ENCODE measurements around the gene LCP1. TPM values are rescaled to one million over a fixed set of nuclear protein-coding genes. Genes with fewer than 3 reads are reported as not detected.

Gene LCP1
- total and polyA plus RNA-seq, 12 donors: 17.3 to 109 (median 59.8) TPM

DNA sequence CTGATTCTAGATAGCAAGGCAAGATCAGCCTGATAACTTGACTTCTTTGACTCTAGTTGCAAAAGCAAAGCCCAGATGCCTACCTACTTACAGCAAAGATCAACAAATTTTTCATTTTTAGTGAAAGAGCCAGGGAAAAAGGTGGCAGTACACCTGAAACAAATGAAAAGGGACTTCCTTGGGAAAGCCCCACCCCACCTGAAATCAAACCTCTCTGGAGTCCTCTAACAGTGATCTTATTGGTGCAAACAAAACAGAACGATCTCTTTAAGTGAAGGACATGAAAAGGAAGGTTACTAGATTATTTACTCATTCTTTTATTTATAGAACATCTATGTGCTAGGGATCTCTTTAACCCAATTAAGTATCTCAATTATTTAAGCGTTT lies 507 bp upstream of the LCP1 start:
- intact Hi-C loops (cut with DNase I): no loop called here
- H3K27me3 ChIP-seq: no peaks in the 10 kb centered on the region
- no peaks in the 10 kb centered on the region for H3K36me3 ChIP-seq (replicated peaks in 1 of 2)
- no peaks in the 10 kb centered on the region for H3K4me1 ChIP-seq (replicated peaks in 1 of 2)
- TF ChIP-seq, protein P1, sequence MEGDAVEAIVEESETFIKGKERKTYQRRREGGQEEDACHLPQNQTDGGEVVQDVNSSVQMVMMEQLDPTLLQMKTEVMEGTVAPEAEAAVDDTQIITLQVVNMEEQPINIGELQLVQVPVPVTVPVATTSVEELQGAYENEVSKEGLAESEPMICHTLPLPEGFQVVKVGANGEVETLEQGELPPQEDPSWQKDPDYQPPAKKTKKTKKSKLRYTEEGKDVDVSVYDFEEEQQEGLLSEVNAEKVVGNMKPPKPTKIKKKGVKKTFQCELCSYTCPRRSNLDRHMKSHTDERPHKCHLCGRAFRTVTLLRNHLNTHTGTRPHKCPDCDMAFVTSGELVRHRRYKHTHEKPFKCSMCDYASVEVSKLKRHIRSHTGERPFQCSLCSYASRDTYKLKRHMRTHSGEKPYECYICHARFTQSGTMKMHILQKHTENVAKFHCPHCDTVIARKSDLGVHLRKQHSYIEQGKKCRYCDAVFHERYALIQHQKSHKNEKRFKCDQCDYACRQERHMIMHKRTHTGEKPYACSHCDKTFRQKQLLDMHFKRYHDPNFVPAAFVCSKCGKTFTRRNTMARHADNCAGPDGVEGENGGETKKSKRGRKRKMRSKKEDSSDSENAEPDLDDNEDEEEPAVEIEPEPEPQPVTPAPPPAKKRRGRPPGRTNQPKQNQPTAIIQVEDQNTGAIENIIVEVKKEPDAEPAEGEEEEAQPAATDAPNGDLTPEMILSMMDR (IDR thresholded peaks at IDR 0.05): no peak
- TF ChIP-seq POLR2A (IDR thresholded peaks at IDR 0.05): no peak
- WGBS, 4 donors: 59 to 74% (median 63%) methylated on average over 2 of the region's 2 CpGs
- no peak for DNase-seq
- H3K9me3 ChIP-seq (replicated peaks in 1 of 3): no peaks in the 10 kb centered on the region
- no peak overlapping the region for H3K4me3 ChIP-seq
- no peak overlapping the region for H3K27ac ChIP-seq

DNA sequence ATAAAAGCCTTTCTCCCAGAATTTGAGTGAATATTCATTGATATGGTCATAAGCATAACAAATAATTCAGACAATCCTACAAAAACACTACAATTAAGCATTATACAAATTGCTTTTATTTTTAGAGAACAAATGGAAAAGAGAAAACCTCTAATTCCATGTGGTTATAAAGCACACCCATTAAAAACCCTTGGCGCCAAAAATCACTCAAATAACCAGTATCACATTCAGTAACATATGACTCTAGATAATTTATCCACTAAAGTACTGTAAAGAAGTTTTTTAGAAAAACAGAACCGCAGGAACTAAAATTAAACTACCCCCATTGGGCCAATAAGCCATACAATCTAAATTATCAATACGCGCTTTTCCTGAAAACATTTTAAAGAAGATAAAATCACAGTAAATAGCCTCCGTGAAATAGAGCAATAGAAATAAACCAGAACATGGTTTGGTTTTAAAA lies 569 bp downstream of the LCP1 start:
- Histone ChIP-seq H3K27ac (peak overlapping the region in 1 of 5 donors; percentile 4), H3K9me3 (replicated peaks in 1 of 3) (no peaks in the 10 kb centered on the region), H3K36me3 (replicated peaks in 1 of 2) (no peaks in the 10 kb centered on the region), H3K4me3 (peak overlapping the region in 1 of 4 donors; percentile 37), H3K27me3 (no peaks in the 10 kb centered on the region), H3K4me1 (replicated peaks in 1 of 2) (no peaks in the 10 kb centered on the region)
- 75 to 88% (median 79%) methylated on average over 5 of the region's 5 CpGs for WGBS, 4 donors
- no peak for DNase-seq
- intact Hi-C loops (cut with DNase I): no loop called here
- TF ChIP-seq POLR2A (IDR thresholded peaks at IDR 0.05): no peak
- TF ChIP-seq, protein P1 (IDR thresholded peaks at IDR 0.05): no peak

DNA sequence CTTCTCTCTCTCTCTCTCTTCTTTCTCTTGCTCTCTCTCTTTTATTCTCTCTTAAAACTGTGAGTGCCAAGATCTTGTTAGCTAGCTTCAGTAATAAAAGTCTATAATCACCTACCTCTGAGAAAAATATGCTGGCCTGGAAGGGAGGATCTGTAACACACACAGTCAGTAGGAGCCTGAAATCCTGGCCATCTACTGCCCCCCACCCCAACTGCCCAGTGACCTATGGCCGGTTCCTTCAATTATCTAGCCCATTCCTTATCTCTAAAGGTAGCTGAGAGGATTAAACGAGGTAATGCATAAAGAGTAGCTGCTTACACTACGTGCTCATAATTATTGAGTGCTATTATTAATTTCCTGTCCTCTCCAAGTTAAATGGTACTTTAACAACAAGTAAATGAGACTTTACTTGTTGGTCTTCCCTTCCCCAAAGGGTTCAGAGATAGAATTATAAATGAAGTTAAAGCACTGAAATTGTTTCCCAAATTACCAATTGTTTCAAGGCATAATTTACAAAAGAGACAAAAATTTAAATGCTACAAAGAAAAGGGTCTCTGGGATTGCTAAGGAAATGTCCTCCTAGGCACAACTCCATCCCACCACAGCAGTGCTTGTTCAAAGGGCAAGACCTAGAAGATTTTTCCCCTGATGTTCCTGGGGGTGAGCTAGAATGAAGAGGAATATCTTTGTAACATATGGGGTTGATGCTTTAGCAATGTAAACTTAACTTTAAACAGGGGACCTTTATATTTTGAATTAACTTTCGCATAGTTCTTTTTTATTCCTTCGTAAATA lies 1.8 kb downstream of the LCP1 start:
- no peak for DNase-seq
- intact Hi-C loops (cut with DNase I): no loop called here
- Histone ChIP-seq H3K27me3 (no peaks in the 10 kb centered on the region), H3K36me3 (replicated peaks in 1 of 2) (no peaks in the 10 kb centered on the region), H3K9me3 (replicated peaks in 1 of 3) (no peaks in the 10 kb centered on the region), H3K4me1 (replicated peaks in 1 of 2) (no peaks in the 10 kb centered on the region), H3K4me3 (peak overlapping the region in 2 of 4 donors; percentile 11 to 37), H3K27ac (peak overlapping the region in 1 of 5 donors; percentile 39)
- TF ChIP-seq, protein P1 (IDR thresholded peaks at IDR 0.05): no peak
- 62 to 65% (median 65%) methylated on average over 5 of the region's 5 CpGs for WGBS, 4 donors

DNA sequence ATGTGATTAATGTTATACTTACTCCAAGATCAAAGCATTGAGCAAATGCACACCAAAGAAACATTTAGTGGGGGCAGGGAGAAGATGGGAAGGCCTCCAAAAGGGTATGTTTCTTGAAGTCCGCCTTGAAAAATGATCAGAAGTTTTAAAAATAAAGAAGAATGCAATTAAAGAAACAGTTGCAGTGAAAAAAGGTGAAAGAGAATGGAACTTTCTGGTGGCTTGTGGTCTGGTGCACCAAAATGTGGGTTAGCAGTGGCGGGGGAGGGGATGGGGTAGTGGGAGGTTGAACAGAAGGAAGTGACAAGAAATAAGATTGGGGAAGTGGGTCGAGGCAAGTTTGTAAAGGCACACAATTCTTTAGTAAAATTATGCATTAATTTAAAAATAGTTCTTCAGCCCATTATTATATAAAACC lies 2.5 kb downstream of the LCP1 start:
- TF ChIP-seq, protein P1 (IDR thresholded peaks at IDR 0.05): no peak
- no peak for TF ChIP-seq POLR2A (IDR thresholded peaks at IDR 0.05)
- no peaks in the 10 kb centered on the region for H3K9me3 ChIP-seq (replicated peaks in 1 of 3)
- 65 to 80% (median 72%) methylated on average over 3 of the region's 3 CpGs for WGBS, 4 donors
- intact Hi-C loops (cut with DNase I): no loop called here
- no peaks in the 10 kb centered on the region for H3K4me1 ChIP-seq (replicated peaks in 1 of 2)
- peak overlapping the region in 1 of 4 donors; percentile 29 for H3K4me3 ChIP-seq
- peak in 5 of 7 donors; percentile 39 to 55 (median 44) for DNase-seq
- H3K36me3 ChIP-seq (replicated peaks in 1 of 2): no peaks in the 10 kb centered on the region
- H3K27me3 ChIP-seq: no peaks in the 10 kb centered on the region
- no peak overlapping the region for H3K27ac ChIP-seq
